SK-N-SH (cell line): ENCODE results near the gene PRDM15.

ENCODE experiments used
- CTCF ChIP-seq: fragments of 200-600 bp; sonication (generic); IDR thresholded peaks from 2 replicates; pipeline ENCODE4 v1.6.1; 2017; ENCODE audit warnings: antibody characterized with exemption, mild to moderate bottlenecking, moderate library complexity
- RAD21 ChIP-seq: IDR thresholded peaks from 2 replicates; pipeline ENCODE4 v1.6.1; 2012; ENCODE audit warnings: mild to moderate bottlenecking, low read length
- USF1 ChIP-seq: IDR thresholded peaks from 2 replicates; pipeline ENCODE4 v1.4.0; 2012; ENCODE audit warnings: low read depth, borderline replicate concordance

- TF ChIP-seq CTCF (no peak), USF1 (no peak), RAD21 (no peak)
Observed at GRCh38 chr21:41925767-41926116, 46.6 kb upstream of the PRDM15 start.
